Activated T-cell treated with anti-CD3 and anti-CD28 coated beads, Interleukin-2, amount 50 U/mL, for 24 hours (primary cell): ENCODE data around the gene RCC2.

ENCODE experiments used
- DNase-seq: peaks from one replicate; pipeline ENCODE4 v3.0.0-alpha.2; 2020
- H3K27ac Mint-ChIP-seq: 2 replicates; pipeline ENCODE4 v1.8.0; 2020; ENCODE audit warnings: mild to moderate bottlenecking, mixed read lengths
- H3K27me3 Mint-ChIP-seq: 2 replicates; pipeline ENCODE4 v1.8.0; 2020; ENCODE audit warnings: mixed read lengths
- H3K36me3 Mint-ChIP-seq: 2 replicates; pipeline ENCODE4 v1.8.0; 2020; ENCODE audit warnings: low read depth, mixed read lengths
- H3K4me1 Mint-ChIP-seq: 2 replicates; pipeline ENCODE4 v1.8.0; 2020; ENCODE audit warnings: low read depth, mixed read lengths
- H3K4me3 Mint-ChIP-seq: 2 replicates; pipeline ENCODE4 v1.8.0; 2020; ENCODE audit warnings: mild to moderate bottlenecking, moderate library complexity, mixed read lengths
- H3K9me3 Mint-ChIP-seq: 2 replicates; pipeline ENCODE4 v1.8.0; 2020; ENCODE audit warnings: mixed read lengths

The RCC2 gene

DNA sequence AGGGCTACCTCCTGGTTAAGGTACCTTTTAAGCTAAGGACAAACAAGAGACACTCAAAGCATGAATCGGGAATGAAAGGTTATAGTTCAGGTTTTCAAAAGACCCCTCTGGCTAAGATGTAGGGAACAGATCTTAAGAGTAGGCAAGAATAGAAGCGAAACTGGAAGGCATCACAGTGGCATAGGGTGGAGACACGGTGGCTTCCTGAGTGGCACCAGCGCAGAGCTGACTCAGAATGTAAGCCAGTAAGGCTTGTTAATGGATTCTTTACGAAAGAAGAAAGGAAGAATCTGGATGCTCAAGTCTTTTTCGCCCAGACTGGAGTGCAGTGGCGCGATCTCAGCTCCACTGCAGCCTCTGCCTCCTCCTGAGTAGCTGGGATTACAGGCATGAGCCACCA lies 46.2 kb downstream of the RCC2 start:
- no peaks in the 10 kb centered on the region for H3K4me1 Mint-ChIP-seq
- H3K4me3 Mint-ChIP-seq, result no peak overlapping the region
- no peak for DNase-seq
- H3K27ac Mint-ChIP-seq, result no peak overlapping the region
- no peaks in the 10 kb centered on the region for H3K9me3 Mint-ChIP-seq
- no peaks in the 10 kb centered on the region for H3K36me3 Mint-ChIP-seq
- no peaks in the 10 kb centered on the region for H3K27me3 Mint-ChIP-seq

GRCh38 chr1:17392199-17392740 lies 47.2 kb downstream of the RCC2 start:
- no peak for DNase-seq
- no peaks in the 10 kb centered on the region for H3K4me1 Mint-ChIP-seq
- H3K27ac Mint-ChIP-seq, result no peak overlapping the region

GRCh38 chr1:17381161-17381560 lies 58.3 kb downstream of the RCC2 start:
- Mint-ChIP-seq H3K9me3 (no peaks in the 10 kb centered on the region), H3K4me3 (no peak overlapping the region), H3K27me3 (peaks cover 18% of the 10 kb centered on the region), H3K27ac (no peak overlapping the region), H3K4me1 (no peaks in the 10 kb centered on the region), H3K36me3 (no peaks in the 10 kb centered on the region)
- no peak for DNase-seq

More at GRCh38 chr1:17392199-17392740, 47.2 kb downstream of the RCC2 start:
- no peaks in the 10 kb centered on the region for H3K36me3 Mint-ChIP-seq
- no peaks in the 10 kb centered on the region for H3K9me3 Mint-ChIP-seq
- no peak overlapping the region for H3K4me3 Mint-ChIP-seq
- H3K27me3 Mint-ChIP-seq, result no peaks in the 10 kb centered on the region

DNA sequence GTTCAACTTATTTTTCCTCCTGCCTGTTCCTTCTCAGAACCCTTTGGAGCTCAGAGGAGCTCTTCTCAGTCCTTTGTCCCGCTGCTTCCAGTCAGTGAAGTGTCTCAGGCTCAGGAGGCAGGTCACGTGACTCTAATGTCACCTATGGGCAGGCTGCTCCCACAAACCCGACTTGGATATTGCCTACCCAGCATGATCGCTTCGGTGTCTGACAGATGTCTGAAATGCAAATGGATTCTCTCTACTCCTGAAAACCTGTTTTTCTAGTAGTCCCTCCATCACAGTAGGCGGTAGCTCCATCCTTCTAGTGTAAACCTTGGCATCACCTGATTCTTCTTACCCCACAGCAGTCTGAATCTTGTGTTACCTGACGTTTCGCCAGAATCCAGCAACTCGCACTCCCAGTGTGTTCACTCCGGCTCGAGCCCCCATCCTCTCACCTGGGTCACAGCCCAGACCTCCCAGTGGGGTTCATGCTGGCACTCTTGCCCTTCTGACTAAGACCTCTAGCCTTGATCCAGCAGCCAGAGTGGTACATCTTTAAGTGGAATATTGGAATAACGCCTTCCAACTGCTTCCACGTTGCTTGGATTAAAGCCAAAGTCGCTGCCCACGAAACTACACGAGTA lies 62.0 kb downstream of the RCC2 start:
- no peaks in the 10 kb centered on the region for H3K9me3 Mint-ChIP-seq
- no peak for DNase-seq
- peaks cover 18% of the 10 kb centered on the region for H3K27me3 Mint-ChIP-seq
- no peaks in the 10 kb centered on the region for H3K36me3 Mint-ChIP-seq
- H3K4me1 Mint-ChIP-seq, result no peaks in the 10 kb centered on the region
- no peak overlapping the region for H3K27ac Mint-ChIP-seq
- H3K4me3 Mint-ChIP-seq, result no peak overlapping the region

GRCh38 chr1:17375651-17376050 lies 63.8 kb downstream of the RCC2 start:
- no peaks in the 10 kb centered on the region for H3K36me3 Mint-ChIP-seq
- H3K27ac Mint-ChIP-seq, result no peak overlapping the region
- H3K4me1 Mint-ChIP-seq, result no peaks in the 10 kb centered on the region
- H3K27me3 Mint-ChIP-seq, result peaks cover 12% of the 10 kb centered on the region
- no peaks in the 10 kb centered on the region for H3K9me3 Mint-ChIP-seq
- DNase-seq, result no peak
- H3K4me3 Mint-ChIP-seq, result no peak overlapping the region

DNA sequence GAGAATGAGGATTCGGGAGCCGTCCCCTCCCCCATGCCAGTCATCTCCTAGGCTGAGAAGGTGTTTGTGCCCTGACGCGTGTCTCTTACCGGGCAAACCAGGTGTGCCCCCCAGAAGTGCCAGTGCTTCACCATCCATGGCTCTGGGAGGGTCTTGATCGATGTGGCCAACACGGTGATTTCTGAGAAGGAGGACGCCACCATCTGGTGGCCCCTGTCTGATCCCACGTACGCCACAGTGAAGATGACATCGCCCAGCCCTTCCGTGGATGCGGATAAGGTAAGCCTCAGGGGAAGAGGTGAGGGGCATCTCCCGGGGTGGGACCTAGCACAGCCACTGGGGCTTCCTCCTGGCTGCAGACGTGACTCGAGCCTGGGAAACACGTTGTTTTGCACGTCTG lies 66.5 kb downstream of the RCC2 start:
- Mint-ChIP-seq H3K4me1 (no peaks in the 10 kb centered on the region), H3K27ac (no peak overlapping the region), H3K9me3 (no peaks in the 10 kb centered on the region), H3K36me3 (no peaks in the 10 kb centered on the region), H3K4me3 (no peak overlapping the region), H3K27me3 (peaks cover 4% of the 10 kb centered on the region)
- DNase-seq, result no peak

GRCh38 chr1:17371896-17372295 lies 67.6 kb downstream of the RCC2 start, which contains the start of gene PADI6:
Gene PADI6 (plus strand): TSS chr1:17372196. CDS start chr1:17372246, 50 bp downstream.
- Mint-ChIP-seq H3K27ac (no peak within 1 kb of the TSS), H3K36me3 (no peaks in the 10 kb centered on the region), H3K9me3 (no peaks in the 10 kb centered on the region), H3K4me3 (no peak within 1 kb of the TSS), H3K27me3 (no peaks in the 10 kb centered on the region), H3K4me1 (no peaks in the 10 kb centered on the region)
- DNase-seq, result no peak

- Mint-ChIP-seq H3K4me3 (no peak overlapping the region), H3K27me3 (no peaks in the 10 kb centered on the region), H3K27ac (no peak overlapping the region), H3K36me3 (no peaks in the 10 kb centered on the region), H3K9me3 (no peaks in the 10 kb centered on the region), H3K4me1 (no peaks in the 10 kb centered on the region)
- DNase-seq, result no peak
Measured at GRCh38 chr1:17370618-17371017, 68.9 kb downstream of the RCC2 start.

- H3K9me3 Mint-ChIP-seq, result no peaks in the 10 kb centered on the region
- no peaks in the 10 kb centered on the region for H3K4me1 Mint-ChIP-seq
- H3K27me3 Mint-ChIP-seq, result no peaks in the 10 kb centered on the region
- no peaks in the 10 kb centered on the region for H3K36me3 Mint-ChIP-seq
- no peak for DNase-seq
- no peak overlapping the region for H3K27ac Mint-ChIP-seq
- H3K4me3 Mint-ChIP-seq, result no peak overlapping the region
Measured at GRCh38 chr1:17369466-17369865, 70.0 kb downstream of the RCC2 start.

GRCh38 chr1:17365293-17365692 lies 74.2 kb downstream of the RCC2 start:
- Mint-ChIP-seq H3K4me3 (no peak overlapping the region), H3K9me3 (no peaks in the 10 kb centered on the region), H3K36me3 (no peaks in the 10 kb centered on the region), H3K27ac (no peak overlapping the region), H3K27me3 (peaks cover 4% of the 10 kb centered on the region), H3K4me1 (no peaks in the 10 kb centered on the region)
- DNase-seq, result no peak

DNA sequence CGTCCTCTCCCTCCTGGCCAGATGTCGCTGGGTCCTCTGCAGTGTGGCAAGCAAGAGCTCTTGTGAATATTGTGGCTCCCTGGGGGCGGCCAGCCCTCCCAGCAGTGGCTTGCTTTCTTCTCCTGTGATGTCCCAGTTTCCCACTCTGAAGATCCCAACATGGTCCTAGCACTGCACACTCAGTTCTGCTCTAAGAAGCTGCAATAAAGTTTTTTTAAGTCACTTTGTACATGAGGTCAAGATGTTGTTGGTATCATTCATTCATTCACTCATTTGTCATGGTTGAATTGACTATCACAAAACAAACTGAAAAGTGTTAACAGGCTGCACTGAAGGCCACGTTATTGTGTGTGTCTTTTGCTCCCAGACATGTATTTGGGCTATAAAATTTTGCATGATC lies 75.7 kb downstream of the RCC2 start:
- Mint-ChIP-seq H3K36me3 (no peaks in the 10 kb centered on the region), H3K4me3 (no peak overlapping the region), H3K27ac (no peak overlapping the region), H3K4me1 (no peaks in the 10 kb centered on the region), H3K27me3 (peaks cover 4% of the 10 kb centered on the region), H3K9me3 (no peaks in the 10 kb centered on the region)
- DNase-seq, result no peak

DNA sequence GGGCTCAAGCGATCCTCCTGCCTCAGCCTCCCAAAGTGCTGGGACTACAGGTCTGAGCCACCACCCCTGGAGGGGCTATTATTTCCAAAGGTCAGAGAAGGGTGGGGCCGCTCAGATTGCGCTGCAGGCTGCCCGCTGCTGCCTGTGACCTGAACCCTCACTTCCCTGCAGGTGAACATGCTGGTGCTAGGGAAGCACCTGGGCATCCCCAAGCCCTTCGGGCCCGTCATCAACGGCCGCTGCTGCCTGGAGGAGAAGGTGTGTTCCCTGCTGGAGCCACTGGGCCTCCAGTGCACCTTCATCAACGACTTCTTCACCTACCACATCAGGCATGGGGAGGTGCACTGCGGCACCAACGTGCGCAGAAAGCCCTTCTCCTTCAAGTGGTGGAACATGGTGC lies 76.1 kb downstream of the RCC2 start:
- DNase-seq, result no peak
- no peaks in the 10 kb centered on the region for H3K9me3 Mint-ChIP-seq
- no peaks in the 10 kb centered on the region for H3K36me3 Mint-ChIP-seq
- no peak overlapping the region for H3K27ac Mint-ChIP-seq
- peaks cover 4% of the 10 kb centered on the region for H3K27me3 Mint-ChIP-seq
- H3K4me3 Mint-ChIP-seq, result no peak overlapping the region
- H3K4me1 Mint-ChIP-seq, result no peaks in the 10 kb centered on the region

- peaks cover 4% of the 10 kb centered on the region for H3K27me3 Mint-ChIP-seq
- no peak for DNase-seq
- H3K27ac Mint-ChIP-seq, result no peak overlapping the region
- peaks cover 2% of the 10 kb centered on the region for H3K4me1 Mint-ChIP-seq
- H3K36me3 Mint-ChIP-seq, result no peaks in the 10 kb centered on the region
- no peaks in the 10 kb centered on the region for H3K9me3 Mint-ChIP-seq
- no peak overlapping the region for H3K4me3 Mint-ChIP-seq
Measured at GRCh38 chr1:17361687-17362086, 77.8 kb downstream of the RCC2 start.

GRCh38 chr1:17360272-17360956 lies 79.1 kb downstream of the RCC2 start:
- H3K9me3 Mint-ChIP-seq, result no peaks in the 10 kb centered on the region
- H3K27ac Mint-ChIP-seq, result no peak overlapping the region
- H3K4me3 Mint-ChIP-seq, result no peak overlapping the region
- peaks cover 12% of the 10 kb centered on the region for H3K4me1 Mint-ChIP-seq
- DNase-seq, result no peak
- no peaks in the 10 kb centered on the region for H3K36me3 Mint-ChIP-seq
- peaks cover 4% of the 10 kb centered on the region for H3K27me3 Mint-ChIP-seq

DNA sequence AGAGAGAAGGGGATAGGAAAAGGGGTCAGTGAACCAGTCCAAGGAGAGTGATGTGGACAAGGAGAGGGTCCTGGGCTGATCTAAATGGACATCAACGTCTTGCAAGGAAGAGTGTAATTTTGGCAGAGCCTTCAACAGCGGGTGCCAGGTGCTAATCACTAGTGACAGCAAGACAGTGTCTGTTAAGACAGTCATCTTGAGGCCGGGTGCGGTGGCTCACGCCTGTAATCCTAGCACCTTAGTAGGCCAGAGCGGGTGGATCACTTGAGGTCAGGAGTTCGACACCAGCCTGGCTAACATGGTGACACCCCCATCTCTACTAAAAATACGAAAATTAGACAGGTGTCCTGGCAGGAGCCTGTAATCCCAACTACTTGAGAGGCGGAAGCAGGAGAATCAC lies 79.7 kb downstream of the RCC2 start:
- H3K9me3 Mint-ChIP-seq, result no peaks in the 10 kb centered on the region
- no peak overlapping the region for H3K4me3 Mint-ChIP-seq
- H3K27me3 Mint-ChIP-seq, result peaks cover 4% of the 10 kb centered on the region
- no peak overlapping the region for H3K27ac Mint-ChIP-seq
- no peak for DNase-seq
- H3K36me3 Mint-ChIP-seq, result no peaks in the 10 kb centered on the region
- peaks cover 12% of the 10 kb centered on the region for H3K4me1 Mint-ChIP-seq
